GM13977 (cell line): ENCODE results near the gene UNC5A.

Source experiments
- DNase-seq: peaks from one replicate; pipeline ENCODE4 v3.0.0; 2012; ENCODE audit warnings: low spot score
- CTCF ChIP-seq: IDR thresholded peaks from 2 replicates; pipeline ENCODE4 v1.5.1; 2012; ENCODE audit warnings: mild to moderate bottlenecking, control low read depth; ENCODE audit not compliant: insufficient read depth; ENCODE audit errors: extremely low read depth, missing control alignments
- in situ Hi-C: fragments of 300-500 bp; cut with MboI; formaldehyde crosslinking; loops from one replicate; pipeline ENCODE4 v1.12.0; 2022; ENCODE audit warnings: low sequenced_read_pairs, low pct_unique_long_range_greater_than_20kb, mixed read lengths, inconsistent platforms; ENCODE audit not compliant: unreplicated experiment

Gene UNC5A

GRCh38 chr5:176794509-176794908 lies 15.8 kb upstream of the UNC5A start:
- no peak for DNase-seq
- TF ChIP-seq CTCF: no peak
- in situ Hi-C loops: no loop called here

- TF ChIP-seq CTCF: no peak
- DNase-seq: no peak
- in situ Hi-C loops: no loop called here
Observed at GRCh38 chr5:176796411-176796810, 13.9 kb upstream of the UNC5A start.

GRCh38 chr5:176796970-176797369 lies 13.4 kb upstream of the UNC5A start:
- in situ Hi-C loops: no loop called here
- TF ChIP-seq CTCF: no peak
- no peak for DNase-seq

GRCh38 chr5:176797456-176798050 lies 12.8 kb upstream of the UNC5A start:
- in situ Hi-C loops: no loop called here
- TF ChIP-seq CTCF: no peak
- no peak for DNase-seq

GRCh38 chr5:176798086-176798876 lies 12.1 kb upstream of the UNC5A start:
- DNase-seq: no peak
- no peak for TF ChIP-seq CTCF
- in situ Hi-C loops: no loop called here

GRCh38 chr5:176798949-176799348 lies 11.4 kb upstream of the UNC5A start:
- in situ Hi-C loops: no loop called here
- no peak for DNase-seq
- no peak for TF ChIP-seq CTCF

- TF ChIP-seq CTCF: no peak
- in situ Hi-C loops: no loop called here
- no peak for DNase-seq
Observed at GRCh38 chr5:176799488-176799887, 10.9 kb upstream of the UNC5A start.
